ENCODE measurements around the gene SLC35A4.
"Not testable (repeated sequence)": the region's sequence is repeated elsewhere in the genome, so short reads cannot be mapped to it uniquely, and the experiment has no call there.

The SLC35A4 gene

GRCh38 chr5:140593070-140593469 is 28.4 kb downstream of the SLC35A4 start:
- not testable (repeated sequence) for H3K4me1 Mint-ChIP-seq; DNase-seq (ENCODE audit: low spot score in 2 of 2); H3K9me3 Mint-ChIP-seq; ATAC-seq; H3K4me3 Mint-ChIP-seq; H3K27ac Mint-ChIP-seq; H3K36me3 Mint-ChIP-seq

GRCh38 chr5:140594169-140594568 is 29.5 kb downstream of the SLC35A4 start:
- no peak for DNase-seq (ENCODE audit: low spot score in 2 of 2)
- Mint-ChIP-seq H3K4me1 (no peaks in the 10 kb centered on the region), H3K27ac (no peak overlapping the region), H3K36me3 (no peaks in the 10 kb centered on the region), H3K4me3 (no peak overlapping the region), H3K9me3 (no peaks in the 10 kb centered on the region)
- ATAC-seq, result no peak

GRCh38 chr5:140595538-140596300 is 31.1 kb downstream of the SLC35A4 start:
- Mint-ChIP-seq H3K4me1 (no peaks in the 10 kb centered on the region), H3K9me3 (no peaks in the 10 kb centered on the region), H3K36me3 (no peaks in the 10 kb centered on the region), H3K4me3 (no peak overlapping the region), H3K27ac (no peak overlapping the region)
- ATAC-seq (no peak), DNase-seq (ENCODE audit: low spot score in 2 of 2) (no peak)

GRCh38 chr5:140596321-140596741 is 31.7 kb downstream of the SLC35A4 start:
- Mint-ChIP-seq H3K4me1 (no peaks in the 10 kb centered on the region), H3K27ac (no peak overlapping the region), H3K4me3 (no peak overlapping the region), H3K9me3 (no peaks in the 10 kb centered on the region), H3K36me3 (no peaks in the 10 kb centered on the region)
- no peak for DNase-seq (ENCODE audit: low spot score in 2 of 2)
- no peak for ATAC-seq

GRCh38 chr5:140598836-140599235 is 34.2 kb downstream of the SLC35A4 start:
- H3K4me1 Mint-ChIP-seq, result no peaks in the 10 kb centered on the region
- ATAC-seq, result no peak
- DNase-seq (ENCODE audit: low spot score in 2 of 2), result no peak

GRCh38 chr5:140600096-140600495 is 35.5 kb downstream of the SLC35A4 start:
- ATAC-seq, result no peak
- Mint-ChIP-seq H3K9me3 (no peaks in the 10 kb centered on the region), H3K27ac (no peak overlapping the region), H3K36me3 (no peaks in the 10 kb centered on the region), H3K4me1 (no peaks in the 10 kb centered on the region), H3K4me3 (no peak overlapping the region)
- DNase-seq (ENCODE audit: low spot score in 2 of 2), result no peak

More at GRCh38 chr5:140598836-140599235, 34.2 kb downstream of the SLC35A4 start:
- Mint-ChIP-seq H3K27ac (no peak overlapping the region), H3K9me3 (no peaks in the 10 kb centered on the region), H3K36me3 (no peaks in the 10 kb centered on the region), H3K4me3 (no peak overlapping the region)

- no peaks in the 10 kb centered on the region for H3K36me3 Mint-ChIP-seq
- DNase-seq (ENCODE audit: low spot score in 2 of 2) (no peak), ATAC-seq (no peak)
- H3K27ac Mint-ChIP-seq, result no peak overlapping the region
- no peaks in the 10 kb centered on the region for H3K4me1 Mint-ChIP-seq
- no peaks in the 10 kb centered on the region for H3K9me3 Mint-ChIP-seq
- no peak overlapping the region for H3K4me3 Mint-ChIP-seq
Observed at GRCh38 chr5:140602147-140602546, 37.5 kb downstream of the SLC35A4 start.

GRCh38 chr5:140603446-140603698 is 38.7 kb downstream of the SLC35A4 start:
- H3K4me1 Mint-ChIP-seq; DNase-seq (ENCODE audit: low spot score in 2 of 2); H3K4me3 Mint-ChIP-seq; ATAC-seq; H3K9me3 Mint-ChIP-seq; H3K27ac Mint-ChIP-seq; H3K36me3 Mint-ChIP-seq: not testable (repeated sequence)

- ATAC-seq (no peak), DNase-seq (ENCODE audit: low spot score in 2 of 2) (no peak)
- no peaks in the 10 kb centered on the region for H3K4me1 Mint-ChIP-seq
- no peaks in the 10 kb centered on the region for H3K9me3 Mint-ChIP-seq
- H3K36me3 Mint-ChIP-seq, result no peaks in the 10 kb centered on the region
- no peak overlapping the region for H3K4me3 Mint-ChIP-seq
- no peak overlapping the region for H3K27ac Mint-ChIP-seq
Observed at GRCh38 chr5:140603734-140604133, 39.1 kb downstream of the SLC35A4 start.

GRCh38 chr5:140605879-140606278 is 41.3 kb downstream of the SLC35A4 start:
- no peak overlapping the region for H3K4me3 Mint-ChIP-seq
- no peaks in the 10 kb centered on the region for H3K4me1 Mint-ChIP-seq
- DNase-seq (ENCODE audit: low spot score in 2 of 2) (no peak), ATAC-seq (no peak)
- H3K27ac Mint-ChIP-seq, result no peak overlapping the region
- no peaks in the 10 kb centered on the region for H3K36me3 Mint-ChIP-seq
- H3K9me3 Mint-ChIP-seq, result no peaks in the 10 kb centered on the region

GRCh38 chr5:140607031-140607430 is 42.4 kb downstream of the SLC35A4 start:
- Mint-ChIP-seq H3K4me1 (no peaks in the 10 kb centered on the region), H3K9me3 (no peaks in the 10 kb centered on the region), H3K4me3 (no peak overlapping the region), H3K27ac (no peak overlapping the region), H3K36me3 (no peaks in the 10 kb centered on the region)
- ATAC-seq (no peak), DNase-seq (ENCODE audit: low spot score in 2 of 2) (no peak)

- H3K4me3 Mint-ChIP-seq, result no peak overlapping the region
- no peak overlapping the region for H3K27ac Mint-ChIP-seq
- ATAC-seq (no peak), DNase-seq (ENCODE audit: low spot score in 2 of 2) (no peak)
- H3K4me1 Mint-ChIP-seq, result no peaks in the 10 kb centered on the region
- no peaks in the 10 kb centered on the region for H3K36me3 Mint-ChIP-seq
- H3K9me3 Mint-ChIP-seq, result no peaks in the 10 kb centered on the region
Observed at GRCh38 chr5:140608722-140609121, 44.1 kb downstream of the SLC35A4 start.

- no peaks in the 10 kb centered on the region for H3K36me3 Mint-ChIP-seq
- no peak overlapping the region for H3K4me3 Mint-ChIP-seq
- H3K27ac Mint-ChIP-seq, result no peak overlapping the region
- no peaks in the 10 kb centered on the region for H3K9me3 Mint-ChIP-seq
- H3K4me1 Mint-ChIP-seq, result no peaks in the 10 kb centered on the region
- DNase-seq (ENCODE audit: low spot score in 2 of 2), result no peak
- ATAC-seq, result no peak
Observed at GRCh38 chr5:140609126-140609525, 44.5 kb downstream of the SLC35A4 start.

- no peaks in the 10 kb centered on the region for H3K36me3 Mint-ChIP-seq
- H3K4me3 Mint-ChIP-seq, result no peak overlapping the region
- no peak overlapping the region for H3K27ac Mint-ChIP-seq
- no peaks in the 10 kb centered on the region for H3K9me3 Mint-ChIP-seq
- H3K4me1 Mint-ChIP-seq, result no peaks in the 10 kb centered on the region
- DNase-seq (ENCODE audit: low spot score in 2 of 2), result no peak
- ATAC-seq, result no peak
Observed at GRCh38 chr5:140611020-140611521, 46.4 kb downstream of the SLC35A4 start.

Measured in stimulated activated effector memory CD8-positive, alpha-beta T cell treated with anti-CD3 and anti-CD28 coated beads, Interleukin-12 subunit alpha, Interleukin-12 subunit beta, amount 100 ng/mL, for 72 hours (primary cell).